Body of pancreas (tissue), 4 donors: ENCODE measurements around the gene NCF4.

ENCODE experiments used
- POLR2A ChIP-seq, 3 donors: fragments of 450-650 bp; IDR thresholded peaks; one replicate each; pipeline ENCODE4 v1.6.1; 2016; ENCODE audit warnings: antibody characterized with exemption in 3 of 3, mild to moderate bottlenecking in 2 of 3
- TF ChIP-seq, protein P1 (sequence below), 7 experiments: fragments of 450-650 bp in 4 of 7; fragments of 200-600 bp in 3 of 7; sonication (generic) in 3 of 7; IDR thresholded peaks; one replicate each; pipeline ENCODE4 v1.5.1; 2016 to 2019; ENCODE audit warnings: antibody characterized with exemption in 7 of 7

DNA sequence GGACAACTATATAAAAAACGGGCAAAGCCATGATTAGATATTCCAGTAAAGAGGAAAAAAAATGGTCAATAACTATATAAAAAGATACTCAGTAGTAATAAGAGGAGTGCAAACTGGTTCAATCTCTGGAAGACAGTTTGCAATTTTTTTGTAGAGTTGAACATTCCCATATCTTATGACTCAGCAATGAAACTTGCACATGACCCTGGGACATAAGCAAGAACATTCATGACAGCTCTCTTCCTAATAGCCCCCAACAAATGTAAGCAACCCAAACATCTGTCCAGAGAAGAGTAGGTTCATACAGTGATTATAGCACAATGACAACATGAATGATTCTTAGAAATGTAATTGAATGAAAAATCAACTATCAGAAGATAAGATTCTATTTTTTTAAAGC, 30.8 kb downstream of the NCF4 start:
- TF ChIP-seq, protein P1, sequence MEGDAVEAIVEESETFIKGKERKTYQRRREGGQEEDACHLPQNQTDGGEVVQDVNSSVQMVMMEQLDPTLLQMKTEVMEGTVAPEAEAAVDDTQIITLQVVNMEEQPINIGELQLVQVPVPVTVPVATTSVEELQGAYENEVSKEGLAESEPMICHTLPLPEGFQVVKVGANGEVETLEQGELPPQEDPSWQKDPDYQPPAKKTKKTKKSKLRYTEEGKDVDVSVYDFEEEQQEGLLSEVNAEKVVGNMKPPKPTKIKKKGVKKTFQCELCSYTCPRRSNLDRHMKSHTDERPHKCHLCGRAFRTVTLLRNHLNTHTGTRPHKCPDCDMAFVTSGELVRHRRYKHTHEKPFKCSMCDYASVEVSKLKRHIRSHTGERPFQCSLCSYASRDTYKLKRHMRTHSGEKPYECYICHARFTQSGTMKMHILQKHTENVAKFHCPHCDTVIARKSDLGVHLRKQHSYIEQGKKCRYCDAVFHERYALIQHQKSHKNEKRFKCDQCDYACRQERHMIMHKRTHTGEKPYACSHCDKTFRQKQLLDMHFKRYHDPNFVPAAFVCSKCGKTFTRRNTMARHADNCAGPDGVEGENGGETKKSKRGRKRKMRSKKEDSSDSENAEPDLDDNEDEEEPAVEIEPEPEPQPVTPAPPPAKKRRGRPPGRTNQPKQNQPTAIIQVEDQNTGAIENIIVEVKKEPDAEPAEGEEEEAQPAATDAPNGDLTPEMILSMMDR (IDR thresholded peaks at IDR 0.05), result no peak
- no peak for TF ChIP-seq POLR2A (IDR thresholded peaks at IDR 0.05)
